Stimulated activated CD8-positive, alpha-beta memory T cell treated with anti-CD3 and anti-CD28 coated beads, Interleukin-7, amount 100 ng/mL, for 4 hours (primary cell): ENCODE measurements around the gene DOCK2.

Experiments
- DNase-seq, 2 donors: peaks; one replicate each; pipeline ENCODE4 v3.0.0-alpha.2; 2020; ENCODE audit warnings: low read depth in 2 of 2

DOCK2 gene

GRCh38 chr5:169688106-169688505 is 51.0 kb downstream of the DOCK2 start:
- no peak for DNase-seq

- no peak for DNase-seq
Observed at GRCh38 chr5:169691471-169691870, 54.4 kb downstream of the DOCK2 start.

GRCh38 chr5:169694091-169694625 is 57.1 kb downstream of the DOCK2 start:
- no peak for DNase-seq

GRCh38 chr5:169695025-169695625 is 58.0 kb downstream of the DOCK2 start:
- DNase-seq = no peak

GRCh38 chr5:169695919-169696490 is 58.9 kb downstream of the DOCK2 start:
- DNase-seq = no peak

- no peak for DNase-seq
Observed at GRCh38 chr5:169696621-169697510, 59.8 kb downstream of the DOCK2 start.

- DNase-seq = no peak
Observed at GRCh38 chr5:169697511-169697890, 60.4 kb downstream of the DOCK2 start.

- DNase-seq = no peak
Observed at GRCh38 chr5:169697976-169698375, 60.9 kb downstream of the DOCK2 start.

GRCh38 chr5:169700611-169701010 is 63.5 kb downstream of the DOCK2 start:
- DNase-seq = no peak

GRCh38 chr5:169701910-169702451 is 64.9 kb downstream of the DOCK2 start:
- DNase-seq = no peak

GRCh38 chr5:169702693-169703481 is 65.8 kb downstream of the DOCK2 start:
- DNase-seq = no peak

- DNase-seq = no peak
Observed at GRCh38 chr5:169703813-169704212, 66.7 kb downstream of the DOCK2 start.

- DNase-seq = no peak
Observed at GRCh38 chr5:169705322-169705721, 68.2 kb downstream of the DOCK2 start.

- DNase-seq = no peak
Observed at GRCh38 chr5:169706071-169706470, 69.0 kb downstream of the DOCK2 start.

GRCh38 chr5:169706758-169707450 is 69.8 kb downstream of the DOCK2 start:
- no peak for DNase-seq

- no peak for DNase-seq
Observed at GRCh38 chr5:169707686-169708085, 70.6 kb downstream of the DOCK2 start.

GRCh38 chr5:169710675-169711074 is 73.6 kb downstream of the DOCK2 start:
- no peak for DNase-seq

- no peak for DNase-seq
Observed at GRCh38 chr5:169711551-169712225, 74.6 kb downstream of the DOCK2 start.

GRCh38 chr5:169712428-169712827 is 75.4 kb downstream of the DOCK2 start:
- DNase-seq = no peak

GRCh38 chr5:169716287-169716686 is 79.2 kb downstream of the DOCK2 start:
- DNase-seq = no peak
